CD4-positive, CD25-positive, alpha-beta regulatory T cell (primary cell): ENCODE data around the gene MLYCD. TPM values are rescaled to one million over a fixed set of nuclear protein-coding genes. Genes with fewer than 3 reads are reported as not detected.
A peak's percentile ranks its signal among the peaks of the same experiment; 100 is the strongest.

ENCODE experiments used
- ATAC-seq, 2 donors: fragments of 150-1000 bp; cut with Tn5 transposase; one replicate each; pipeline ENCODE4 v1.10.0; 2021; ENCODE audit warnings: low read depth in 2 of 2, moderate number of reproducible peaks in 2 of 2, moderate library complexity in 1 of 2
- DNase-seq, 3 donors: peaks; one replicate each; pipeline versions ENCODE4 v3.0.0 to v3.0.0-alpha.2; 2012 to 2022; ENCODE audit warnings: mixed read lengths in 1 of 3
- H3K27ac ChIP-seq: one replicate; pipeline ENCODE4 v1.7.0; 2013; ENCODE audit warnings: mild to moderate bottlenecking, low read length; ENCODE audit not compliant: insufficient read depth, poor library complexity, severe bottlenecking
- H3K27me3 ChIP-seq: one replicate; pipeline ENCODE4 v1.7.0; 2013; ENCODE audit warnings: low read length; ENCODE audit not compliant: control insufficient read depth, insufficient read depth
- H3K36me3 ChIP-seq: one replicate; pipeline ENCODE4 v1.7.0; 2013; ENCODE audit warnings: mild to moderate bottlenecking, low read length, moderate library complexity; ENCODE audit not compliant: control insufficient read depth, insufficient read depth
- H3K4me1 ChIP-seq: 2 replicates; pipeline ENCODE4 v1.7.0; 2013; ENCODE audit warnings: mild to moderate bottlenecking, low read length; ENCODE audit not compliant: insufficient read depth, control insufficient read depth, poor library complexity, severe bottlenecking
- H3K4me3 ChIP-seq: one replicate; pipeline ENCODE4 v1.7.0; 2013; ENCODE audit warnings: low read depth, mild to moderate bottlenecking, low read length, moderate library complexity
- H3K9me3 ChIP-seq, 2 experiments: 1 replicate in 1 of 2; 2 replicates in 1 of 2; pipeline ENCODE4 v1.7.0; 2013; ENCODE audit warnings: low read length in 2 of 2, mild to moderate bottlenecking in 1 of 2, moderate library complexity in 1 of 2; ENCODE audit not compliant: control insufficient read depth in 2 of 2
- H3K27ac Mint-ChIP-seq, 3 donors: one replicate each; pipeline ENCODE4 v1.8.0; 2020 to 2022; ENCODE audit warnings: mild to moderate bottlenecking in 3 of 3, mixed read lengths in 3 of 3, moderate library complexity in 2 of 3
- H3K27me3 Mint-ChIP-seq: one replicate; pipeline ENCODE4 v1.8.0; 2022; ENCODE audit warnings: mild to moderate bottlenecking, mixed read lengths
- H3K36me3 Mint-ChIP-seq: one replicate; pipeline ENCODE4 v1.8.0; 2020; ENCODE audit warnings: mixed read lengths
- H3K4me1 Mint-ChIP-seq, 4 donors: one replicate each; pipeline ENCODE4 v1.8.0; 2020 to 2022; ENCODE audit warnings: mixed read lengths in 4 of 4, mild to moderate bottlenecking in 1 of 4
- H3K4me3 Mint-ChIP-seq, 4 donors: one replicate each; pipeline ENCODE4 v1.8.0; 2020 to 2022; ENCODE audit warnings: mild to moderate bottlenecking in 4 of 4, mixed read lengths in 4 of 4, moderate library complexity in 3 of 4
- H3K9me3 Mint-ChIP-seq, 7 donors: one replicate each; pipeline ENCODE4 v1.8.0; 2020 to 2022; ENCODE audit warnings: mixed read lengths in 7 of 7, mild to moderate bottlenecking in 3 of 7, moderate library complexity in 2 of 7
- polyA plus RNA-seq, 4 donors: library from polyadenylated mRNA; unstranded; fragments of 300-500 nt; fragmentation: Illumina TruSeq; gene quantifications; one replicate each; pipeline ENCODE4 v1.2.3, GENCODE V29; 2021
- total RNA-seq: library from RNA; stranded (reverse); gene quantifications from one replicate; pipeline ENCODE4 v1.2.3, GENCODE V29; 2022

MLYCD gene
- total and polyA plus RNA-seq, 5 donors from 2014 or later: 1.9 to 6.5 (median 2.4) TPM

DNA sequence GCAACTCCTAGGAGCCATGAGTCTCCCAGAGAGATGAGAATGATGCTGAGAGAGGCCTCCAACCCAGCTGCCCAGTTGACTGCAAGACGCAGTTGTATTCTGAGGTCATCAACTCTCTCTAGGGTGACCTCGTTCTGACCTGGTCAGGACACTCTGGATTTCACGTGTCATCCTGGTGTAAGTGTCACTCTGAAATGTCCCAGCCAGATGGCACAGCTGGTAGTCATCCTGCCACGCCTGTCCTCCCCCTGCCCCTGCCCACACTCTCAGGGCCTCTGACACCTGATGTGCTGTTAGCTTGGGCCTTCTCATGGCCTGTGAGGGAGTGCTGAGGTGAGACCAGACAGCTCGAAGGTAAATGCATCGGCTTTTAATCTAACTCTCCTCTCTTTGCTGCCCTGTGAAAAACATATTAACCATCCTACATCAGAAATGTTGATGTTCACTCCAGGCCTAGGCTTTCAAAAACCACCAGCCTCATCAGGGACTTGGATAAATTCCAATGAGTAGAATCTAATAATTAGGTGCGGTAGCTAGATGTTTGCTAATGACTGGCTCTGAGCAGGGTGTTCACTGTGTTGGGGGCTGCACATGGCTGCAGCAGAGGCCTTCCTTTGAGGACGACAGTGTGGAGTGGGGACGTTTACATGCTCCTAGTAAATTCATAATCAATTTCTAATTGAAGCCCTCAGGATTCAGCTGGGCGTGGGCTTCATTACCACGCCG lies 13.8 kb downstream of the MLYCD start:
- Histone ChIP-seq H3K4me1 (no peaks in the 10 kb centered on the region), H3K27me3 (no peaks in the 10 kb centered on the region), H3K9me3 (no peaks in the 10 kb centered on the region), H3K4me3 (no peak overlapping the region), H3K27ac (no peak overlapping the region), H3K36me3 (peaks cover 71% of the 10 kb centered on the region)
- peaks cover 49% of the 10 kb centered on the region for H3K36me3 Mint-ChIP-seq
- no peak overlapping the region for H3K27ac Mint-ChIP-seq
- H3K9me3 Mint-ChIP-seq: peaks cover 0 to 4% (median 0%) of the 10 kb centered on the region in 7 donors
- no peak overlapping the region for H3K4me3 Mint-ChIP-seq
- no peak for ATAC-seq
- no peaks in the 10 kb centered on the region for H3K27me3 Mint-ChIP-seq
- peaks cover 0 to 8% (median 0%) of the 10 kb centered on the region in 4 donors for H3K4me1 Mint-ChIP-seq
- DNase-seq: no peak

DNA sequence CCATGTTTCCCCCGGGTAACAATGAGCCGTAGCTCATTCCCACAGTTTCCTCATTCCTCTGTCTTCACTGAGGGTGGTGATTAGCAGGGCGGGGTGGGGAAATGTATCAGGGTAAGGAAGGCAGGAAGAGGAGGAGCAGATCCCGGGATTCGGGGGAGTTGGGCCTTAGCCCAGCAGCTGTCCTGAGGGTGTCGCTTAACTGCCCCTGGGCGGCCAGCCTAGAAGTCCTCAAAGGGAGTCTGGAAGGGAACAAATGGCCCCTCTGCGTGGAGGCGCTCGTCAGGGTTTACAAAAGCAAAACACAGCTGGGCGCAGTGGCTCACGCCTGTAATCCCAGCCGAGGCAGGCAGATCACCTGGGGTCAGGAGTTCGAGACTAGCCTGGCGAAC lies 14.3 kb downstream of the MLYCD start:
- H3K36me3 ChIP-seq: peaks cover 75% of the 10 kb centered on the region
- peaks cover 54% of the 10 kb centered on the region for H3K36me3 Mint-ChIP-seq

GRCh38 chr16:83914091-83914710 lies 15.3 kb downstream of the MLYCD start:
- ATAC-seq (no peak), DNase-seq (no peak)
- H3K36me3 Mint-ChIP-seq: peaks cover 53% of the 10 kb centered on the region
- no peaks in the 10 kb centered on the region for H3K27me3 Mint-ChIP-seq
- Histone ChIP-seq H3K4me3 (no peak overlapping the region), H3K36me3 (peaks cover 77% of the 10 kb centered on the region), H3K9me3 (no peaks in the 10 kb centered on the region), H3K4me1 (no peaks in the 10 kb centered on the region), H3K27me3 (no peaks in the 10 kb centered on the region), H3K27ac (no peak overlapping the region)
- H3K27ac Mint-ChIP-seq: peak overlapping the region in 1 of 3 donors; percentile 56
- H3K4me1 Mint-ChIP-seq: peaks cover 0 to 5% (median 0%) of the 10 kb centered on the region in 4 donors
- H3K9me3 Mint-ChIP-seq: peaks cover 0 to 4% (median 0%) of the 10 kb centered on the region in 7 donors
- no peak overlapping the region for H3K4me3 Mint-ChIP-seq

More for the DNA sequence above, 14.3 kb downstream of the MLYCD start:
- H3K27ac ChIP-seq: no peak overlapping the region
- H3K27ac Mint-ChIP-seq: no peak overlapping the region
- H3K4me1 ChIP-seq: no peaks in the 10 kb centered on the region
- H3K4me1 Mint-ChIP-seq: peaks cover 0 to 8% (median 0%) of the 10 kb centered on the region in 4 donors
- no peaks in the 10 kb centered on the region for H3K27me3 ChIP-seq
- no peak overlapping the region for H3K4me3 Mint-ChIP-seq
- DNase-seq: no peak
- ATAC-seq: no peak
- H3K9me3 ChIP-seq: no peaks in the 10 kb centered on the region
- no peaks in the 10 kb centered on the region for H3K27me3 Mint-ChIP-seq
- H3K4me3 ChIP-seq: no peak overlapping the region
- peaks cover 0 to 4% (median 0%) of the 10 kb centered on the region in 7 donors for H3K9me3 Mint-ChIP-seq

DNA sequence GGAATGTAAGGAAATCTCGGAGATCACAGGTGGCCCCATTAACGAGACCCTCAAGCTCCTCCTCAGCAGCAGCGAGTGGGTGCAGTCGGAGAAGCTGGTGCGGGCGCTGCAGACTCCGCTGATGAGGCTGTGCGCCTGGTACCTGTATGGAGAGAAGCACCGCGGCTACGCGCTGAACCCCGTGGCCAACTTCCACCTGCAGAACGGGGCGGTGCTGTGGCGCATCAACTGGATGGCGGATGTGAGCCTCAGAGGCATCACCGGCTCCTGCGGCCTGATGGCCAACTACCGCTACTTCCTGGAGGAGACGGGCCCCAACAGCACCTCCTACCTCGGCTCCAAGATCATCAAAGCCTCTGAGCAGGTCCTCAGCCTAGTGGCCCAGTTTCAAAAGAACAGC lies 16.2 kb downstream of the MLYCD start:
- no peak overlapping the region for H3K4me3 ChIP-seq
- H3K36me3 ChIP-seq: peaks cover 80% of the 10 kb centered on the region
- H3K27me3 ChIP-seq: no peaks in the 10 kb centered on the region
- H3K9me3 ChIP-seq: no peaks in the 10 kb centered on the region
- H3K4me1 Mint-ChIP-seq: peaks cover 0 to 5% (median 0%) of the 10 kb centered on the region in 4 donors
- H3K27ac Mint-ChIP-seq: no peak overlapping the region
- H3K27me3 Mint-ChIP-seq: no peaks in the 10 kb centered on the region
- H3K4me3 Mint-ChIP-seq: no peak overlapping the region
- ATAC-seq (no peak), DNase-seq (no peak)
- H3K9me3 Mint-ChIP-seq: peaks cover 0 to 4% (median 0%) of the 10 kb centered on the region in 7 donors
- no peak overlapping the region for H3K27ac ChIP-seq
- H3K4me1 ChIP-seq: no peaks in the 10 kb centered on the region
- peaks cover 59% of the 10 kb centered on the region for H3K36me3 Mint-ChIP-seq

GRCh38 chr16:83915491-83915890 lies 16.6 kb downstream of the MLYCD start:
- Mint-ChIP-seq H3K36me3 (peaks cover 61% of the 10 kb centered on the region), H3K4me3 (no peak overlapping the region), H3K27me3 (no peaks in the 10 kb centered on the region), H3K27ac (no peak overlapping the region), H3K9me3 (peaks cover 0 to 4% (median 0%) of the 10 kb centered on the region in 7 donors), H3K4me1 (peaks cover 0 to 5% (median 0%) of the 10 kb centered on the region in 4 donors)
- Histone ChIP-seq H3K36me3 (peaks cover 79% of the 10 kb centered on the region), H3K4me1 (no peaks in the 10 kb centered on the region), H3K27ac (no peak overlapping the region), H3K4me3 (no peak overlapping the region), H3K9me3 (no peaks in the 10 kb centered on the region), H3K27me3 (no peaks in the 10 kb centered on the region)
- DNase-seq (no peak), ATAC-seq (no peak)

DNA sequence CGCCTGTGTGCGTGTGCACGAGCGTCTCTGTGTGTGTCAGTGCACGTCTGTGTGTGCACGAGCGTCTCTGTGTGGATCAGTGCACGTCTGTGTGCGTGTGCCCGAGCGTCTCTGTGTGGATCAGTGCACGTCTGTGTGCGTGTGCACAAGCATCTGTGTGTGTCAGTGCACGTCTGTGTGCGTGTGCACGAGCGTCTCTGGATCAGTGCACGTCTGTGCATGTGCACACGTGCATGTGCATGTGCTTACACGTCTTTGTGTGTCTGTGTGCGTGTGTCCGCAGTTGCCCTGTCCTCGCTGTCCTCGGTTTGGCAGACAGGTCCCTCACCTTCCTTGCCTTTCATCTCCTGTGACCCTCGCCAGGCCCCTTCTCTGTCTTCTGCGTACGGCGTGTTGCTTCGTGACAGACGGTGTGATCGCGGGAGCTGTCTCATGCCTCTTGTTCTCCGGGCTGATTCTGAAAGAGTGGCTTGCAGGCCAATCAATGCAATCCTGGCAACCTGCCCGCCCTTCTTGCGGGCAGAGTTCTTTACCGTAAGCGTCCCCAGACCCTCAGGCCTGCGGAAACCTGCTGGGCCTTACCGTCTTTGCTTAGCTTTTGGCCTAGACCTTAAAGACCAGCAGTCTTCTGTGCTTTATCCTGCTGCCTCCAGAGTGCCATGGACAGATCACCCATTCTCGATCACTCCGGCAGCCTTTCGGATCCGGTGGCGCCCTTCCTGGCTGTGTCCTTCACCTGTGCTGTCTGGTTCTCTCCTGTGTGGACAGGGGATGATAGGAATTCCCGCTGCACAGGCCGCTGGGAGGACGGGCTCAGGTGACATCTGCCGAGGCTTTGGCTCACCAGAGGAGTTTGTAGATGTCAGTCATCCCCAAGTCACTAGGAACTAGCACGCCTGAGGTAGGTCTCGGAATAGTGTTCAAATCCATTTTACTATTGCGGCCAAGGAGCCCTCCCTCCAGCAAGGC lies 18.5 kb downstream of the MLYCD start:
- Mint-ChIP-seq H3K27ac (no peak overlapping the region), H3K4me1 (peaks cover 0 to 5% (median 0%) of the 10 kb centered on the region in 4 donors), H3K4me3 (no peak overlapping the region), H3K9me3 (peaks cover 0 to 4% (median 0%) of the 10 kb centered on the region in 7 donors), H3K36me3 (peaks cover 66% of the 10 kb centered on the region), H3K27me3 (no peaks in the 10 kb centered on the region)
- ATAC-seq (no peak), DNase-seq (no peak)
- Histone ChIP-seq H3K4me3 (no peak overlapping the region), H3K4me1 (no peaks in the 10 kb centered on the region), H3K36me3 (peaks cover 62% of the 10 kb centered on the region), H3K9me3 (no peaks in the 10 kb centered on the region), H3K27ac (no peak overlapping the region), H3K27me3 (no peaks in the 10 kb centered on the region)

- H3K4me1 Mint-ChIP-seq: peaks cover 0 to 6% (median 0%) of the 10 kb centered on the region in 4 donors
- peaks cover 49% of the 10 kb centered on the region for H3K36me3 Mint-ChIP-seq
- Histone ChIP-seq H3K9me3 (no peaks in the 10 kb centered on the region), H3K4me1 (no peaks in the 10 kb centered on the region), H3K4me3 (no peak overlapping the region), H3K27me3 (no peaks in the 10 kb centered on the region), H3K36me3 (peaks cover 31% of the 10 kb centered on the region), H3K27ac (no peak overlapping the region)
- no peaks in the 10 kb centered on the region for H3K27me3 Mint-ChIP-seq
- H3K4me3 Mint-ChIP-seq: no peak overlapping the region
- peaks cover 0 to 2% (median 0%) of the 10 kb centered on the region in 7 donors for H3K9me3 Mint-ChIP-seq
- no peak for DNase-seq
- ATAC-seq: no peak
- peak overlapping the region in 1 of 3 donors; percentile 50 for H3K27ac Mint-ChIP-seq
Measured at GRCh38 chr16:83920894-83921491, 22.1 kb downstream of the MLYCD start.
